Measurements from ENCODE around the gene TCHP. TPM values are rescaled to one million over a fixed set of nuclear protein-coding genes. Genes with fewer than 3 reads are reported as not detected.

TCHP gene
- total and polyA plus RNA-seq, 7 donors = 12.5 to 42.9 (median 16.0) TPM

DNA sequence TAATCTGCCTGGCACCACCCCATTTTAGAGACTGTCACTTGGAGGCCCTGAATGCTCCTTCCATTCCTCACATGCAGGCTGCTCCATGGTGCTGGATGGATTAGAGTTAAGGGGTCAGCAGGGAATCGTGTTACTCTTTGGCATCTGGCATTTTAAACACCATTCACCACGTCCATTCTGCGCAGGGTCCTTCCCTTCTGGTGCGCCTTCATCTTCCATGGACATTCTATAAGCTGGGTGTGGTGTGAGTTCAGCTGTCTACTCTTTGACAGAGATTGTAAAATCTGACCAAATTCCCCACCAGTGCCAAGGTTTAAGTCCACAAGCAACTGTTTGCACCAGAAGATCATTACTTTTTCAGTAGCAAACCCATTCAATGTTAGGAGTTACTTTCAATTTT, 48.3 kb downstream of the TCHP start:
- H3K4me1 ChIP-seq = peaks cover 0 to 74% (median 57%) of the 10 kb centered on the region in 4 donors
- WGBS, 2 donors = 21 to 69% methylated on average over 4 of the region's 4 CpGs
- no peaks in the 10 kb centered on the region for H3K27me3 ChIP-seq
- peak overlapping the region; percentile 49 to 77 (median 71) for H3K27ac ChIP-seq
- no peak overlapping the region for H3K4me3 ChIP-seq
- H3K9me3 ChIP-seq = no peaks in the 10 kb centered on the region
- no peak for DNase-seq
- intact Hi-C loops (cut with DNase I) = no loop called here
- H3K36me3 ChIP-seq = peaks cover 9 to 45% (median 14%) of the 10 kb centered on the region in 4 donors
- no peak for TF ChIP-seq POLR2A (IDR thresholded peaks at IDR 0.05)
- TF ChIP-seq EP300 (IDR thresholded peaks at IDR 0.05) = no peak
- no peak for TF ChIP-seq POLR2AphosphoS5 (IDR thresholded peaks at IDR 0.05)
- TF ChIP-seq, protein P1, sequence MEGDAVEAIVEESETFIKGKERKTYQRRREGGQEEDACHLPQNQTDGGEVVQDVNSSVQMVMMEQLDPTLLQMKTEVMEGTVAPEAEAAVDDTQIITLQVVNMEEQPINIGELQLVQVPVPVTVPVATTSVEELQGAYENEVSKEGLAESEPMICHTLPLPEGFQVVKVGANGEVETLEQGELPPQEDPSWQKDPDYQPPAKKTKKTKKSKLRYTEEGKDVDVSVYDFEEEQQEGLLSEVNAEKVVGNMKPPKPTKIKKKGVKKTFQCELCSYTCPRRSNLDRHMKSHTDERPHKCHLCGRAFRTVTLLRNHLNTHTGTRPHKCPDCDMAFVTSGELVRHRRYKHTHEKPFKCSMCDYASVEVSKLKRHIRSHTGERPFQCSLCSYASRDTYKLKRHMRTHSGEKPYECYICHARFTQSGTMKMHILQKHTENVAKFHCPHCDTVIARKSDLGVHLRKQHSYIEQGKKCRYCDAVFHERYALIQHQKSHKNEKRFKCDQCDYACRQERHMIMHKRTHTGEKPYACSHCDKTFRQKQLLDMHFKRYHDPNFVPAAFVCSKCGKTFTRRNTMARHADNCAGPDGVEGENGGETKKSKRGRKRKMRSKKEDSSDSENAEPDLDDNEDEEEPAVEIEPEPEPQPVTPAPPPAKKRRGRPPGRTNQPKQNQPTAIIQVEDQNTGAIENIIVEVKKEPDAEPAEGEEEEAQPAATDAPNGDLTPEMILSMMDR (IDR thresholded peaks at IDR 0.05) = no peak

DNA sequence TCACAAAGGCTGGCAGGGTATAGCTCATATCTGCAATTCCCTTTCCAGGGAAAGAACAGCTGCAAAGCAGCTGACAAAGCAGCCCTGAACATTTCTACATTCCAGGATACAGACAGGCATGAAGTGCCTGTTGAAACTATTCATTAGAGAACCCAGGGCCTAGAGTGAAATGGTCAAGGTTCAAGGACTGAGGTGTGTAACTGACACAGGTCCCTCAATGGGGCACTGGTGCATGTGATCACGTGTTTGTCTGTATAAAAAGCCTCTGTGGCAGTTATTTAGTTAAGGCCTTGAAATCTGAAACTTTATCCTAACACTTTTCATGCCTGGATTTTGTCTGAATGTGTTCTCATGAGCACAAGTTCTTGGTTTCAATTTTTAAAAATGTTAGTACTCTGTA, 49.0 kb downstream of the TCHP start:
- Histone ChIP-seq H3K36me3 (peaks cover 9 to 52% (median 14%) of the 10 kb centered on the region in 4 donors), H3K4me3 (no peak overlapping the region), H3K9me3 (no peaks in the 10 kb centered on the region), H3K4me1 (peaks cover 0 to 74% (median 57%) of the 10 kb centered on the region in 4 donors), H3K27ac (peak overlapping the region; percentile 49 to 77 (median 71)), H3K27me3 (no peaks in the 10 kb centered on the region)
- WGBS, 2 donors = 18 to 49% methylated on average over 1 of the region's 1 CpG
- DNase-seq = no peak
- intact Hi-C loops (cut with DNase I) = no loop called here
- TF ChIP-seq POLR2AphosphoS5 (IDR thresholded peaks at IDR 0.05) (peak in 1 of 4 donors; percentile 36), EP300 (IDR thresholded peaks at IDR 0.05) (no peak)
- TF ChIP-seq, protein P1 (IDR thresholded peaks at IDR 0.05) = no peak

DNA sequence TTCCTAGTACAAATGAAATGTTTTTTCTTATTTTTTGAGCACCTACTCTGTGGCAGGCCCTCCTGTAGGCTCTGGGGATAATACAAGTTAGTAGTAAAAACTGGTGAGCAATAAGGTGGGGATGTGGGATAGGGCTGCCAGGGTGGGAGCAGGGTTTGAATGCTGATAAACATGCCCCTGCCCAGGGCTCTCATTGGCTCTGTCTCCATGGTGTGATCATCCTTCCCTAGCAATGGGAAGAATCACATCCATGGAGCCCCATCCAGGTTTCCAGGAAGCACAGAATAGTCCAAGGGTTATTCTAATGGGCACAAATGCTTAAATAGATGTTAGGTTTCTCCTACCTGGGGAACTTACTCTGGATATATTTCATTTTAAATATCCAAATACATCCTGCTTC, 50.6 kb downstream of the TCHP start:
- TF ChIP-seq, protein P1 (IDR thresholded peaks at IDR 0.05) = no peak
- TF ChIP-seq POLR2A (IDR thresholded peaks at IDR 0.05) (no peak), POLR2AphosphoS5 (IDR thresholded peaks at IDR 0.05) (no peak), EP300 (IDR thresholded peaks at IDR 0.05) (no peak)
- no peaks in the 10 kb centered on the region for H3K27me3 ChIP-seq
- H3K36me3 ChIP-seq = peaks cover 9 to 66% (median 14%) of the 10 kb centered on the region in 4 donors
- H3K9me3 ChIP-seq = no peaks in the 10 kb centered on the region
- peak overlapping the region; percentile 49 to 77 (median 71) for H3K27ac ChIP-seq
- peaks cover 0 to 72% (median 57%) of the 10 kb centered on the region in 4 donors for H3K4me1 ChIP-seq
- DNase-seq = no peak
- intact Hi-C loops (cut with DNase I) = no loop called here
- no peak overlapping the region for H3K4me3 ChIP-seq

DNA sequence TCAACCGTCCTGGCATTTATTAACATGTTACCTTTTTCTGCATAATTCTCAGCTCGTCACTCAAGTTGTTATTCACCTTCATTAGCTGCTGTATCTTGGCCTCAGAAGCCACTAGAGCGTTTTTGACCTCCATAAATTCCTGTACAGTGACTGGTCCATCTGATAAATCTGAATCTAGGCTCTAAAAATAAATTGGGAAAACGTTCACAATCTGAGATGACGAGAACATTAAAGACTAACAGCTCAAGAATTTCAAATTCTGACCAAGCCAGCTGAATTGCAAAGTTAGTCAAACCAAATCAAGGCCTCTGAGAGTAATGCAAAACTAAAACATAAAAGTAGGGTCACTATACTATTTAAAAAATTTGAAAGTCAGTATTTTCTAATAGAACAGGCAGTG, 51.1 kb downstream of the TCHP start:
- H3K36me3 ChIP-seq = peaks cover 9 to 72% (median 15%) of the 10 kb centered on the region in 4 donors
- peaks cover 0 to 69% (median 57%) of the 10 kb centered on the region in 4 donors for H3K4me1 ChIP-seq
- TF ChIP-seq POLR2A (IDR thresholded peaks at IDR 0.05) (no peak), EP300 (IDR thresholded peaks at IDR 0.05) (no peak), POLR2AphosphoS5 (IDR thresholded peaks at IDR 0.05) (no peak)
- TF ChIP-seq, protein P1 (IDR thresholded peaks at IDR 0.05) = no peak
- H3K4me3 ChIP-seq = no peak overlapping the region
- intact Hi-C loops (cut with DNase I) = no loop called here
- no peaks in the 10 kb centered on the region for H3K27me3 ChIP-seq
- 83 to 88% methylated on average over 5 of the region's 5 CpGs for WGBS, 2 donors
- DNase-seq = no peak
- peak overlapping the region; percentile 49 to 77 (median 71) for H3K27ac ChIP-seq
- H3K9me3 ChIP-seq = no peaks in the 10 kb centered on the region

DNA sequence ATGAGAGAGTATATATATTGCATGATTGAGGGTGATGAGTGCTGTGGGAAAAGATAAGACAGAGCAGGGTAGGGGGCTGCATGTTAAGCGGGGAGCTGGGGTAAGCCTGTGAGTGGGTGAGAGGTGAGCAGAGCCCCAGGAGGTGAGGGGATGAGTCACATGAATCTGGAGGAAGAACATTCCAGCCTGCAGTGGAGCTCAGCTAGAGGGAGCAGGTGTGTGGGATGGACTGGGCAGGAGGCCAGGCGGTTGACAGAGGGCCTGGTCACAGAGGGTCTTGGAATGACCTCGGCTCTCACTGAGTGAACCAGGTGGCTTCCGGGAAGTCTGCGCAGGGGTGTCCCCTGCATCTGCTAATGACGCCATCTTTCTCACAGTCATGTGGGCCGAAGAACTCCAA, 51.7 kb downstream of the TCHP start:
- peaks cover 9 to 73% (median 16%) of the 10 kb centered on the region in 4 donors for H3K36me3 ChIP-seq

More for the DNA sequence above, 51.7 kb downstream of the TCHP start:
- Histone ChIP-seq H3K27ac (peak overlapping the region; percentile 25 to 77 (median 71)), H3K4me1 (peaks cover 0 to 63% (median 55%) of the 10 kb centered on the region in 4 donors), H3K27me3 (no peaks in the 10 kb centered on the region), H3K9me3 (no peaks in the 10 kb centered on the region), H3K4me3 (no peak overlapping the region)
- intact Hi-C loops (cut with DNase I) = no loop called here
- TF ChIP-seq POLR2A (IDR thresholded peaks at IDR 0.05) (no peak), POLR2AphosphoS5 (IDR thresholded peaks at IDR 0.05) (no peak), EP300 (IDR thresholded peaks at IDR 0.05) (no peak)
- TF ChIP-seq, protein P1 (IDR thresholded peaks at IDR 0.05) = no peak
- DNase-seq = peak; percentile 75
- WGBS, 2 donors = 78 to 86% methylated on average over 7 of the region's 7 CpGs

Data from sigmoid colon (tissue), 7 donors.